ENCODE measurements around the gene UBE2O. TPM values are rescaled to one million over a fixed set of nuclear protein-coding genes. Genes with fewer than 3 reads are reported as not detected.

UBE2O gene
- total and polyA plus RNA-seq, 10 donors: 7.2 to 55.9 (median 30.4) TPM

DNA sequence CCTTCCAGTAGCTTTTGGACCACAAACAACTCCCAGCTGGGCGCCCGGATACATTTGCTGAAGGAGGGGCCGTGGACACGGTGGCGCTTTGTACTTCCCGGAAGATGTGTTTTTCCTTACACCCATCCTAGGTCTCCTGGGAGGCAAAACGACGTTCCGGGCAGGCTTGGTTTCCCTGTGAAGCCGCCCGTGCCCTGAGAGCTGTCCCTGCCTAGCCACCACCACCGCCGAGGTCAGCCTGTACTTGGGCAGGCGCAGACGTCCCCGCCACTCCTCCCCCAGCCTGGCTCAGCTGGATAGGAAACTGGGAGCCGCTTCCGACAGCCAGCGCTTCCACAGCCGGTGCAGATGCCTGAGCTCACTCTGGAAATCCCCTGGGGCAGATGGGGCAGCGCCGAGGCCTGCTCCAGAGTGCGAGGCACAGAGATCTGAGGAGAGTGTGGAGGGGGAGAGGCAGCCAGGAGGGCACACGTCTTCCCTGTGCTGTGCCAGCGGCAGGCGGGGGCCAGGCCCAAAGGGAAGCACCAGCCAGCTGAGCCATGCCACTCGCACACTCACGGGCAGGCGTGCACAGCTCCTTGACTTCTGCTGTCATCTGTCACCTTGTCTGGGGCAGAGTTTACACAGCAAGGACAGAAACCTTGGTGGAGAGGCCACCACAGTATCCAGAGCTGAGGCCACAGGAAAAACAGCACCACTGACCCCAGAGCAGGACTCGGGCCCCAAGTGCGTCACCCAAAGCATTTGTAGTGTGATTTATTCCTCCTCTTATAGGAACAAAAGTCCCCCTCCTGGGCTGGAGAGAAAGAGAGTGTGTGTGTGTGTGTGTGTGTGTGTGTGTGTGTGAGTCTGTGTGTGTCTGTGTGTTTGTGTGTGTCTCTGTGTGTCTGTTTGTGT lies 45.3 kb upstream of the UBE2O start:
- TF ChIP-seq, protein P1, sequence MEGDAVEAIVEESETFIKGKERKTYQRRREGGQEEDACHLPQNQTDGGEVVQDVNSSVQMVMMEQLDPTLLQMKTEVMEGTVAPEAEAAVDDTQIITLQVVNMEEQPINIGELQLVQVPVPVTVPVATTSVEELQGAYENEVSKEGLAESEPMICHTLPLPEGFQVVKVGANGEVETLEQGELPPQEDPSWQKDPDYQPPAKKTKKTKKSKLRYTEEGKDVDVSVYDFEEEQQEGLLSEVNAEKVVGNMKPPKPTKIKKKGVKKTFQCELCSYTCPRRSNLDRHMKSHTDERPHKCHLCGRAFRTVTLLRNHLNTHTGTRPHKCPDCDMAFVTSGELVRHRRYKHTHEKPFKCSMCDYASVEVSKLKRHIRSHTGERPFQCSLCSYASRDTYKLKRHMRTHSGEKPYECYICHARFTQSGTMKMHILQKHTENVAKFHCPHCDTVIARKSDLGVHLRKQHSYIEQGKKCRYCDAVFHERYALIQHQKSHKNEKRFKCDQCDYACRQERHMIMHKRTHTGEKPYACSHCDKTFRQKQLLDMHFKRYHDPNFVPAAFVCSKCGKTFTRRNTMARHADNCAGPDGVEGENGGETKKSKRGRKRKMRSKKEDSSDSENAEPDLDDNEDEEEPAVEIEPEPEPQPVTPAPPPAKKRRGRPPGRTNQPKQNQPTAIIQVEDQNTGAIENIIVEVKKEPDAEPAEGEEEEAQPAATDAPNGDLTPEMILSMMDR (IDR thresholded peaks at IDR 0.05 in 8 of 11, conservative IDR thresholded peaks at IDR 0.05 in 3 of 11): no peak
- TF ChIP-seq POLR2A (IDR thresholded peaks at IDR 0.05): no peak
- TF ChIP-seq POLR2AphosphoS5 (IDR thresholded peaks at IDR 0.05): peak; percentile 75 to 84 (median 84)
- peak overlapping the region in 6 of 8 donors; percentile 7 to 99 (median 91) for H3K4me3 ChIP-seq
- WGBS, 5 donors: 42 to 60% (median 55%) methylated on average over 27 to 31 of the region's 31 CpGs
- DNase-seq: peak; percentile 89
- peak overlapping the region; percentile 79 to 98 (median 93) for H3K27ac ChIP-seq
- H3K27me3 ChIP-seq (replicated peaks in 1 of 7): no peaks in the 10 kb centered on the region
- intact Hi-C loops (cut with DNase I; ENCODE audit: low total_unique reads): no loop called here
- H3K36me3 ChIP-seq: peaks cover 0 to 33% (median 3%) of the 10 kb centered on the region in 6 donors
- H3K9me3 ChIP-seq: no peaks in the 10 kb centered on the region
- H3K4me1 ChIP-seq: peaks cover 56 to 98% (median 89%) of the 10 kb centered on the region in 6 donors

DNA sequence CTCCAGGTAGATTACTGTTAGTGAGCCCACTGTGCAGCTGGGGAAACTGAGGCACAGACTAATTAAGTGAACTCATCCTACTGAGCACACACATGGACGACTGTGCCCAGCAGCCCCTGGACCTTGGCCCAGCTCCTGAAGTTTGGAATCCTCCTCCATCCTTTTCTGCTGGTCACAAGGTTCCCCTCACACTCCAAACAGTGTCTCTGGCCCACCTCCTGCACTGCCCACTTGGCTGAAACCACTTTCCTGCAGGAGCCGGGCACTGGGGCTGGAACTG lies 44.7 kb upstream of the UBE2O start:
- TF ChIP-seq POLR2AphosphoS5 (IDR thresholded peaks at IDR 0.05): no peak
- TF ChIP-seq POLR2A (IDR thresholded peaks at IDR 0.05): no peak
- TF ChIP-seq, protein P1 (IDR thresholded peaks at IDR 0.05 in 8 of 11, conservative IDR thresholded peaks at IDR 0.05 in 3 of 11): no peak
- no peaks in the 10 kb centered on the region for H3K27me3 ChIP-seq (replicated peaks in 1 of 7)
- H3K36me3 ChIP-seq: peaks cover 0 to 33% (median 3%) of the 10 kb centered on the region in 6 donors
- WGBS, 5 donors: 59 to 79% (median 72%) methylated on average over 2 of the region's 2 CpGs
- H3K4me1 ChIP-seq: peaks cover 62 to 98% (median 94%) of the 10 kb centered on the region in 6 donors
- peak overlapping the region in 4 of 8 donors; percentile 7 to 99 (median 96) for H3K4me3 ChIP-seq
- H3K9me3 ChIP-seq: no peaks in the 10 kb centered on the region
- intact Hi-C loops (cut with DNase I; ENCODE audit: low total_unique reads): no loop called here
- peak overlapping the region; percentile 79 to 98 (median 93) for H3K27ac ChIP-seq
- DNase-seq: no peak

DNA sequence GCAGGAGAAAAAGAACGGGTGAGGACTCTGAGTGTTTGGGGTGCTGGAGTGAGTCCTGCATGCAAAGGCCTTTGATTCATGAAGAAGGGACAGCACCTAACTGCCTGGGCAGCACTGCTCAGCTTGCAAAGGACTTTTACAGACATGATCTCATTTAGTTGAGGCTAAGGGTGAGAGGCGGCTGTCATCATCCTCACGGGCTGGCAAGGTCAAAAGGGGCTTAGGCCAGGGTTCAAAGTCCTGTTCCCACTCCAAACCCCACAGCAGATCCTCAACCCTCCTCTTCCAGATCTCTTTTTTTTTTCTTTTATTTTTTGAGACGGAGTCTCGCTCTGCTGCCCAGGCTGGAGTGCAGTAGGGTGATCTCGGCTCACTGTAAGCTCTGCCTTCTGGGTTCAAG lies 43.5 kb upstream of the UBE2O start:
- TF ChIP-seq POLR2AphosphoS5 (IDR thresholded peaks at IDR 0.05) (no peak), POLR2A (IDR thresholded peaks at IDR 0.05) (no peak)
- TF ChIP-seq, protein P1 (IDR thresholded peaks at IDR 0.05 in 8 of 11, conservative IDR thresholded peaks at IDR 0.05 in 3 of 11): no peak
- no peak for DNase-seq
- Histone ChIP-seq H3K9me3 (no peaks in the 10 kb centered on the region), H3K27ac (peak overlapping the region in 6 of 8 donors; percentile 19 to 98 (median 96)), H3K4me1 (peaks cover 67 to 98% (median 94%) of the 10 kb centered on the region in 6 donors), H3K4me3 (no peak overlapping the region), H3K27me3 (replicated peaks in 1 of 7) (no peaks in the 10 kb centered on the region), H3K36me3 (peaks cover 0 to 33% (median 3%) of the 10 kb centered on the region in 6 donors)
- WGBS, 5 donors: 72 to 86% (median 81%) methylated on average over 6 of the region's 6 CpGs
- intact Hi-C loops (cut with DNase I; ENCODE audit: low total_unique reads): no loop called here

Measured in spleen (tissue), 11 donors.